ENCODE measurements around the gene PPIE. TPM values are rescaled to one million over a fixed set of nuclear protein-coding genes. Genes with fewer than 3 reads are reported as not detected.

Gene PPIE
- total RNA-seq, 1 experiment from 2014 or later = 36.3 TPM

DNA sequence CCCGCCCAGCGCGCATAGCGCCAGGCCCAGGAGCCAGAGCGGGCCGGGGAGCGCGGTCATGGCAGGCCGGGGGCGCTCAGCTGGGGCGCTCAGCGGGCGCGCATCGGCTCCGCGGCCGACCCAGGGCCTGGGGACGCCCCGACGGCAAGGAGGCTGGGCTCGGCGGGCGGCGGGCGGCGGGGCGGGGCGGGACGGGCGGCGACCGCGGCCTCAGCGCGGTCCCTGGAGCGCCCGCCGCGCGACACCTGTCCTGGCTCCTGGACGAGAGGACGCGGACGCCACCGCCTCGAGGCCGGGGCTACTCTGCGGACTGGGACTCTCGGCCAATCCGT lies 49.7 kb downstream of the PPIE start:
- H2BK15ac ChIP-seq (ENCODE audit: low read depth, low read length) = no peak overlapping the region
- no peaks in the 10 kb centered on the region for H3K9me3 ChIP-seq (ENCODE audit: control insufficient read depth, low read depth, low read length)
- no peak overlapping the region for H3K18ac ChIP-seq (ENCODE audit: insufficient read length, low read depth, low read length)
- H3K23ac ChIP-seq (ENCODE audit: insufficient read length, low read depth, low read length) = no peak overlapping the region
- no peak overlapping the region for H4K91ac ChIP-seq (ENCODE audit: insufficient read length, low read depth, low read length)
- no peak overlapping the region for H4K5ac ChIP-seq (ENCODE audit: insufficient read length, low read depth, low read length)
- H2BK5ac ChIP-seq (ENCODE audit: insufficient read length, low read length) = no peak overlapping the region
- peaks cover 0 to 1% (median 0%) of the 10 kb centered on the region in 3 experiments; a peak in 1 of 7 replicates for H3K36me3 Mint-ChIP-seq (ENCODE audit: insufficient read depth in 1 of 3, low read depth in 3 of 3)
- peak overlapping the region; percentile 43 for H3K4me2 ChIP-seq (ENCODE audit: insufficient read depth, insufficient read length, low read length)
- peaks cover 23% of the 10 kb centered on the region; the same call in 1 of the 2 replicates for H3K27me3 ChIP-seq (ENCODE audit: insufficient read depth, low read length)
- no peaks in the 10 kb centered on the region for H3K4me1 ChIP-seq (ENCODE audit: insufficient read depth, low read length)
- TF ChIP-seq, protein P1, sequence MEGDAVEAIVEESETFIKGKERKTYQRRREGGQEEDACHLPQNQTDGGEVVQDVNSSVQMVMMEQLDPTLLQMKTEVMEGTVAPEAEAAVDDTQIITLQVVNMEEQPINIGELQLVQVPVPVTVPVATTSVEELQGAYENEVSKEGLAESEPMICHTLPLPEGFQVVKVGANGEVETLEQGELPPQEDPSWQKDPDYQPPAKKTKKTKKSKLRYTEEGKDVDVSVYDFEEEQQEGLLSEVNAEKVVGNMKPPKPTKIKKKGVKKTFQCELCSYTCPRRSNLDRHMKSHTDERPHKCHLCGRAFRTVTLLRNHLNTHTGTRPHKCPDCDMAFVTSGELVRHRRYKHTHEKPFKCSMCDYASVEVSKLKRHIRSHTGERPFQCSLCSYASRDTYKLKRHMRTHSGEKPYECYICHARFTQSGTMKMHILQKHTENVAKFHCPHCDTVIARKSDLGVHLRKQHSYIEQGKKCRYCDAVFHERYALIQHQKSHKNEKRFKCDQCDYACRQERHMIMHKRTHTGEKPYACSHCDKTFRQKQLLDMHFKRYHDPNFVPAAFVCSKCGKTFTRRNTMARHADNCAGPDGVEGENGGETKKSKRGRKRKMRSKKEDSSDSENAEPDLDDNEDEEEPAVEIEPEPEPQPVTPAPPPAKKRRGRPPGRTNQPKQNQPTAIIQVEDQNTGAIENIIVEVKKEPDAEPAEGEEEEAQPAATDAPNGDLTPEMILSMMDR (conservative IDR thresholded peaks at IDR 0.05) = no peak
- H2BK120ac ChIP-seq (ENCODE audit: low read depth, low read length, poor library complexity, severe bottlenecking) = no peak overlapping the region
- H3T11ph ChIP-seq (ENCODE audit: low read length) = no peak overlapping the region
- H3K56ac ChIP-seq (ENCODE audit: insufficient read length, low read depth, low read length) = no peak overlapping the region
- no peaks in the 10 kb centered on the region for H4K20me1 ChIP-seq (ENCODE audit: control insufficient read depth, insufficient read depth, insufficient read length)
- no peak overlapping the region for H3K14ac ChIP-seq (ENCODE audit: insufficient read depth, low read length)
- H3K79me2 ChIP-seq (ENCODE audit: insufficient read depth, low read length) = no peaks in the 10 kb centered on the region
- peaks cover 4% of the 10 kb centered on the region in 2 experiments; a peak in 3 of 4 replicates for H3K4me1 Mint-ChIP-seq
- H3K23me2 ChIP-seq (ENCODE audit: insufficient read length, low read depth, low read length, poor library complexity, severe bottlenecking) = peaks cover 3% of the 10 kb centered on the region
- H2AFZ ChIP-seq (ENCODE audit: low read length) = no peak overlapping the region
- no peak overlapping the region for H3K4ac ChIP-seq (ENCODE audit: low read depth, low read length)
- H2BK12ac ChIP-seq (ENCODE audit: insufficient read length, low read depth, low read length) = no peak overlapping the region
- H2BK20ac ChIP-seq (ENCODE audit: low read depth, low read length, poor library complexity, severe bottlenecking) = no peak overlapping the region
- H3K4me3 Mint-ChIP-seq = peak overlapping the region; percentile 21 to 48; a peak in 2 of 5 replicates
- H3K9ac ChIP-seq (ENCODE audit: extremely low read depth, insufficient read length, low read length) = no peak overlapping the region
- H3K27me3 Mint-ChIP-seq (ENCODE audit: low read depth) = peaks cover 79% of the 10 kb centered on the region
- H3K79me1 ChIP-seq (ENCODE audit: insufficient read depth, low read depth, low read length, poor library complexity, severe bottlenecking) = no peaks in the 10 kb centered on the region
- no CpG with 5 or more reads among the region's 51 CpGs for WGBS (ENCODE audit: extremely low coverage, insufficient read length, low lambda C conversion rate)
- H2AK5ac ChIP-seq (ENCODE audit: insufficient read length, low read length) = no peak overlapping the region
- no peak overlapping the region for H4K8ac ChIP-seq (replicated peaks; ENCODE audit: insufficient read length, low read depth, low read length)
- H3K27ac ChIP-seq (ENCODE audit: insufficient read length, low read depth, low read length) = no peak overlapping the region
- no peak for DNase-seq
- no peak overlapping the region for H3K27ac Mint-ChIP-seq
- no peaks in the 10 kb centered on the region; a peak in 1 of 5 replicates for H3K9me3 Mint-ChIP-seq
